Activated naive CD4-positive, alpha-beta T cell treated with Interleukin-2 at 50 U/mL for 16 hours (primary cell): Measurements from ENCODE around the gene ZNFX1.

Source experiments
- DNase-seq: peaks from one replicate; pipeline ENCODE4 v3.0.0-alpha.2; 2020

The ZNFX1 gene

DNA sequence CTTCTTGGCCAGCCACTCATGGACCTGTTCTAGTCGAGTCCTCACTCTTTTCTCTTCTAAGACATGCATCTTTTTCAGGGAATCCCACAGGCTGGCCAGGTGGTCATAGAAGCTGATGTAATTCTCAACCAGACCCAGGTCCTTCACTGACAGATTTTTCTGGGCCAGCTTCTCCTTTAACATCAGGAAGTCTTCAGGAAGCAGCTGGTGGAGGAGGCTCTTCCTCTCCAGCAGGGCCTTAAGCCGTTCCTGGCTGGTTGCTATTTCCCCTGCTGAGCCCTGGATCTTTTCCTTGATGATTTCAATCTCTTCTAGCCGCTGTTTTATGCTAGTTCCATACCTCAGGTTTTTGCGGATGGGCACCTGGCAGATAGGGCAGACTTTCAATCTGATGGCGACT is 30.1 kb downstream of the ZNFX1 start:
- DNase-seq: no peak

DNA sequence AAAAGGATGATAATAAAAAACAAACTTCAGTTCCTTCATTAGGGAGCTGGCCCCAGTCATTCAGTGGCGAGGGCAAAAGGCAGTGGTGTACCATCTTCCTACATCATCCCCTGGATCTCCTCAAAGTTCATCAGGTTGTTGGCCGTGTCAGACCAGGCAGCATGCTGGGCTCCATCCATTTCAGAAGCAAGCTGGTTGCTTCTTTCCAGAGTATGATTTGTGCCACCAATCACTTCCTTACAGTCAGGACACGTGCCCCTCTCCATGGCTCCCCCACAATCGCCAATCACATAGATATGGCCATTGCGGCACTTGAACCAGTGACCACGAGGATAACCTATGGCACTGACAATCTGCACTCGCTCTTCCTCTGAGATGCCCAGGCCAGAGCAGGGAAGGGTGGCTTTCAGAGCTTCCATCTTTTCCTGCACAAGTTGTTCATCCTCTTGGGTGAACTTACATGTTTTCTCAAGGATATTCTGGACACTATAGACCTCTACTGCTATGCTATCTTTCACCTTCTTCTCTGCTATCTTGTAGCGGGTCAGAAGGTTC is 30.6 kb downstream of the ZNFX1 start:
- DNase-seq: no peak

DNA sequence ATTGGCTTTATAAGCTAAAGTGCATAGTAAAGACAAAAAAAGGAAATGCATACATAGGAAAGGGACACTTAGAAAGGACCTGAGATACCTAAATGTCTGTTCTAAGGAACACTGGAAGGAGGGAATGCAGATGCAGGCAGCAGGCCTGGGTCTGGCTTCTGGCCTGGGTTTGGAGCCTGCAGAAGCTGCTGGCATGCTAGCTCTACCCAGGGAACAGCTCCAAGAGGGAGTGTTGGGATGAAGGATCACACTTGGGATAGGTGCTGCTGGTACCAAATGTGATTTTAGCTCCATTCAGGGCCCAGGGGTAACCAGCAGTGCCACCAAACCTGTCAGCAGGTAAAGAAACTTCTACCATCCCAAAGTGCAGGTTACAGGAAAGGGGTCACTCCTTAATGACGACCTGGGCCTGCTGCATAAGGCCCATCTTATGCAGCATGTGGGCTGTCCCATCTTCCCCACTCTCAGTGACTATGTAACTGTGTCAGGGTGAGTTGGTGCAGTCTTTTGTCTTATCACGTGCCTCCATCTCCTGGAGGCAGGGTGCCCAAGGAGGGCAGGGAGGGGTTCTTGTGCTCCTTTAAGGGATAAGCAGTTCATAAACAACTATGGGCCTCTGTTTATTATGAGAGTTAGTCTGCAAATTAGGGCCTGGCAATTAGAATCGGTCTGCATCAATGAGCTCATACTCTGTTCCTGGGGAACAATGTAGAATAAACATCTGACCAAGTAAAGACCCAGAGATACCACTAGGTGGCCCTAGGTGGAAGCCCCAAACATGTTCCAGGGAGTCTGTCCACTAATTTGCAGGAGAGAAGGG is 31.7 kb downstream of the ZNFX1 start:
- no peak for DNase-seq

DNA sequence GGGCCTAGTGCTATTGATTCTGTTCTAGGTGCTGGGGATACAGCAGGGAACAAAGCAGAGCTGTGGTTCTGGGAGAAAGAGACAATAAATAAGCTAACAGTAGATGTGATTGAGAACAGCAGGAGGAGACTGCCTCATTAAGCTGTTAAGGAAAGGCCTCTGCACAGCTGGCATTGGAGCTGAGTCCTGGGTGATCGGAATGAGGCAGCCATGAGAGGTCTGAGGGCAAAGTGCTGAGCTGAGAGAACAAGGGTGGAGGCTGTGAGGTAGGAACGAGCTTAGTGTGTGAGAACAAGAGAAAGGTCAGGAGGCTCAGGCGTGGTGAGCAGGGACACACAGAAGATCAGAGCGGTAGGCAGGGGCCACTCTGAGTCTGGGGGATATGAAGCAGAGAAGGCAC is 40.3 kb downstream of the ZNFX1 start:
- DNase-seq: no peak

DNA sequence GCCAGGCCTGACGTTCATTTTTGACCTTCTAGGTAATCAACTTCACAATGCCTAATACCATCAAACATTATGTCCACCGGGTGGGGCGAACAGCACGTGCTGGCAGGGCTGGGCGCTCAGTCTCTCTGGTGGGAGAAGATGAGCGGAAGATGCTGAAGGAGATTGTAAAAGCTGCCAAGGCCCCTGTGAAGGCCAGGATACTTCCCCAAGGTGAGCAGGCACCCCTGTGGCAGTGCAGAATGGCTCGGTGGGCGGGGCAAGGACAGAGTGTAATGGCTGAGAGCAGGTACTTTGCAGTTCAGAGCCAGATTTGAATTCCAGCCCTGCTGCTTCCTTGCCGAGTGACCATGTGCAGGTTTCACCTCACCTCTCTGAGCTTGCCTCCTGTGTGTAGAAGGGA is 41.6 kb downstream of the ZNFX1 start:
- no peak for DNase-seq

DNA sequence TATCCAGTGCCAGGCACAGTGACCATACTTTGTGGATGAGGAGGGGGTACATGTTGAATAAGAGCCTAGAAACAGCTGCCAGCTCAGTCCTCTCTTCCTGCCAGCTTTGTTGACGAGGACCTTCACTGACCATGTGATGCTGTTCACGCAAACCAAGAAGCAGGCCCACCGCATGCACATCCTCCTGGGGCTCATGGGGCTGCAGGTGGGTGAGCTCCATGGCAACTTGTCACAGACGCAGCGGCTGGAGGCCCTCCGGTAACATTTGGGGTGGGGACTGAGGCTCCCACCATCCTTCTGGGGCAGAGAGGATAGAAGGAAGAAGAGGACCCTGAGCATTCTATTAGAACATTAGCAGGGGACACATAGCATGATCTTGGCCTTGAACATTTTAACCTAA is 43.0 kb downstream of the ZNFX1 start:
- DNase-seq: no peak

DNA sequence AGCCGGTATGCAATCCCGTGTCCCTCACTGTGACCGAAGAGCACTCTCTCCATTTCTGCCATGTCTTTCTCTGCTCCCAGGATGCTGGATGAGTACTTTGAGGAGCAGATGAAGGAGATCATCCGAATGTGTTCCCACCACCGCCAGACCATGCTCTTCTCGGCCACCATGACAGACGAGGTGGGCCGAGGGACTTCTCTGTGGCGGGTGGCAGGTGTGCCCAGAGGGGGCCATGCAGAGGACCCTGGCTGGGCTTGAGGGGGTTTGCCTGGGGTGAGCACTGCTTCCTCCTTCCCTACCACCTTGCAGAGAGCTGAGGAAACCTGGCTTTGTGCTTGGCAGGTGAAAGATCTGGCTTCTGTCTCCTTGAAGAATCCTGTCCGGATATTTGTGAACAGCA is 44.6 kb downstream of the ZNFX1 start:
- no peak for DNase-seq

DNA sequence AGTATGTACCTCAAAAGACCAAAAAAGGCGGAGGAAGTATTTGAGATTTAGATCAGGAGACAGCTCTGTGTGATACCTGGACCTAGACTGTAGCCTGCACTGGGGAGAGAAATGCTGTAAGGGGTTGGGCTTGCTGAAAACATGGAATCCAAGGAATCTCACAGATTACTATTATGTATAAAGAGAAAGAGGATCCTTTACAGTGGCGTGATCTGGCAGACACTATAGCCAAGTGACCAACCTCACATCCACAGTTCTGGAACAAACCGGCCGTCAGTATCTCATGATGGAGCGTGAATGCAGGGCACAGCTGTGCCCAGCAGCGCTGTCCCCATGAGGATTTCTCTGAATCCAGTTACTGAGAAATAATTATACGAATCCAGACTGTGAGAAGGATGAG is 46.4 kb downstream of the ZNFX1 start:
- DNase-seq: no peak

DNA sequence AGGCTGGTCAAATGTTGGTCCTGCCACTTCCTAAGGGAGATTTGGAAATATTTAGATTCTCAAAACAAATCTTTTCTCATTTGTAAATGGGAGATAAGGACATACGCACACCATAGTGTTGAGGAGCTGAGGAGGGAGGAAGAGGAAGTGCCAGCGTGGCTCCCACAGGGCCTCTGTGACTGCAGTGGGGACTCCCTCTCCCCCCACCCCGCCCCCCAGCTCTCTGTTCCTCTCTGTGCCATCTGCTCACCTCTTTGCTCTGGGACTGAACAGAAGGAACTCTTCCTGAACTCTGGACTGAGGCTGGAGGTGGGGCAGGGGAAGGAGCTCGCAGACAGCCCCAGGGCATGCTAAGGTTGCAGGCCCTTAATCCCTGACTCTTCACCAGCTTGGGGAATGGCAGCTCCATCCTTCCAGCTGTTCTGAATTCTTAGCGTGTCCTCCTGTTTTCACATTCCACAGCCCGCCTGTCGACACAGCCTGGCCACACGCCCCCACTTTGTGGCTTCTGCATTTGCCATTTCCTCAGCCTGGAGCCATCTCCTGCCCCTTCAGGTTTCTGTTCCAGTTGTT is 47.2 kb downstream of the ZNFX1 start:
- no peak for DNase-seq

DNA sequence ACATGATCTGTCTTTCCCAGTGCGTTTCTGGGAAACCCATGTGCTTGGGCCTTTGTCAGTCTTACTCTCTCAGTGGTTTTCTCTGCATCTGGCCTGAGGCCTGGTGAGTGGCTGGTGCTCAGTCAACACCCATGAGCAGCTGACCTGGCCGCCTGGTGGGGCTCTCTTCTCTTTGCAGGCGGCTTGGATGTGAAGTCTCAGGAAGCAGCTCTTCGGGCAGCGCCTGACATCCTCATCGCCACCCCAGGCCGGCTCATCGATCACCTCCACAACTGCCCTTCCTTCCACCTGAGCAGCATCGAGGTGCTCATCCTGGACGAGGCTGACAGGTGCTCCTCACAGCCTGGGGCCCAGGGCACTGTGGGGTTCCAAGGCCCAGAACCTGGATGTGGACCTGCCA is 47.8 kb downstream of the ZNFX1 start:
- no peak for DNase-seq

DNA sequence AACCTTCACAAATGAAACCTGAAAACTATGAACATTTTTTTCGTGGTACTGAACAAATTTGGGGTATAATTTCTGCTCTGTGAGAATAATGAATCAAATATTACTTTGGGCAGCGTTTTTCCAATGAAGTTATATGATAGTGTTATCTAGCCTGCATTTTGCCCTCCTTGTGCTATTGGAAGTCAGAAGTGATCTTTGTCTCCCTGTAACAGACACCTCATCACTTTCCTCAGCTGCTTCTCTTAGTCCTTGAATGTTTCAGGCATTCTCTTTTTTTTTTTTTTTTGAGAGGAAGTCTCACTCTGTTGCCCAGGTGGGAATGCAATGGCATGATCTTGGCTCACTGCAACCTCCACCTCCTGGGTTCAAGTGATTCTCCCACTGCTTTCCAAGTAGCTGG is 48.5 kb downstream of the ZNFX1 start:
- DNase-seq: no peak

DNA sequence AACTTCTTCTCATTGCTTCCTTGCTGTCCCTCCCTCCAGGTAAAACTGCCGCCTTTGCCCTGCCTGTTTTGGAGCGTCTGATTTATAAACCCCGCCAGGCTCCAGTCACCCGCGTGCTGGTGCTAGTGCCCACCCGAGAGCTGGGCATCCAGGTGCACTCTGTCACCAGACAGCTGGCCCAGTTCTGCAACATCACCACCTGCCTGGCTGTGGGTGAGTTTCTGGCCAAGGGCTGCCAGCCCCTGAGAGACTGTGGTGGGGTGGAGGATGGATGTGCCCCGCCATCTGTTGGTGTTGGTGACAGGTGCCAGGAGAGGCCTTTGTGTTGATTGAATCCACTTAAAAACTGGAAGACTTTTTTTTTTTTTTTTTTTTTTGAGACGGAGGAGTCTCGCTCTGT is 49.2 kb downstream of the ZNFX1 start:
- no peak for DNase-seq

DNA sequence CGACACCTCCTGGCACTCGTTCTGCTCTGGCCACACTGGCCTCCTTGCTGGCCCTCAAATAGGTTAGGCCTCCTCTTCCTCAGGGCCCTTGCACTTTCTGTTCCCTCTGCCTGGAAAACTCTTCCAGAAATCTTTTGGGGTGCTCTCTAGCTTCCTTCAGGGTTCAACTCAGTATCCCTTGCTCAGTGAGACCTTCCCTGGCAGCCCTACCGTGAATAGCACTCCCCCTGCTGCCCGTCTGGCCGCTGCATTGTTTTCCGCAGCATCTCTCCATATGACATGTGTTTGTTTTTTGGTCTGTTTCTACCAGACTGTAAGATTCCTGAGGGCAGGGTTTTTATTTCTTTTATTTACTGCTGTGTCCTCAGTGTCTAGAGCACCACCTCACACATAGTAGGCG is 52.0 kb downstream of the ZNFX1 start:
- DNase-seq: no peak

DNA sequence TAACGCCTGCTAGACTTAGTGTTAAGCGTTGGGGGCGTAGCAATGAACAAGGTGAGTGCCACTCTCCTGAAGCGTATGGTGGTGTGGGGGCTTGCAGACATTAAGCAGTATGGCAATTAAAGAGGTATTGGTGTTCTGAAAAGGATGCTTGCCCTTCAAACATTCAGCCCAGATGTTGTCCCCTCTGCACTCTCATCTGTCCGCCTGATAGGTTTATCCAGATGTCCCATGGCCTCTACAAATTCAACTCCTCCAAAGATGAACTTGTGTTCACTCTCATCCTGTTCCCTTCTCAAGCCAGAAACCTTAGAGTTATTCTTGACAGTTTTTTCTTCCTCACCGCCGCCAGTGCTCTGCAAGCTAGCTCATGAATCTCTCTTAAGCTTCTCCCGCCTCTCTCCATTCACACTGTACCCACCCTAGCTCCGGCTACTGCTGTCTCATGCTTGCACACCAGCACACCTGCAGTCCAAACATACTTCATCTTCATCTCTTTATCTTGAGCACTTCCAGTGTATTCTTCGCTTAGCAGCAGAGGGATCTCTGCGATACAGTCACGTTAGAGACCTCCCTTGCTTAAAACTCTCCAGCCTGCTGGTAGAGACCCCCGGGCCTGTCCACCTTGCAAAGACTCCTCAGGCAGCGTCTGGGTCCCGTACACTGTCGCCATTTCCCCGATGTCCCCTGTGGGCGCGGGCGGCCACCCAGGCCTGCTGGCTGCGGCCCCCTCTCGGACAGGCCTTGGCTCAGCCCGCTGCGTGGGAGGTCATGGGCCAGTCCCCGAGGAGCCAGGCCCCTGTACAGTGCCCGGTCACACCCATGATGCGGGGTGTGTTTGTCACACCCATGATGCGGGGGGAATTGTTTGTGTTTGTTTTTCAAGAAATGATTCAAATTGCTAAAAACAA is 57.7 kb downstream of the ZNFX1 start:
- DNase-seq: no peak

DNA sequence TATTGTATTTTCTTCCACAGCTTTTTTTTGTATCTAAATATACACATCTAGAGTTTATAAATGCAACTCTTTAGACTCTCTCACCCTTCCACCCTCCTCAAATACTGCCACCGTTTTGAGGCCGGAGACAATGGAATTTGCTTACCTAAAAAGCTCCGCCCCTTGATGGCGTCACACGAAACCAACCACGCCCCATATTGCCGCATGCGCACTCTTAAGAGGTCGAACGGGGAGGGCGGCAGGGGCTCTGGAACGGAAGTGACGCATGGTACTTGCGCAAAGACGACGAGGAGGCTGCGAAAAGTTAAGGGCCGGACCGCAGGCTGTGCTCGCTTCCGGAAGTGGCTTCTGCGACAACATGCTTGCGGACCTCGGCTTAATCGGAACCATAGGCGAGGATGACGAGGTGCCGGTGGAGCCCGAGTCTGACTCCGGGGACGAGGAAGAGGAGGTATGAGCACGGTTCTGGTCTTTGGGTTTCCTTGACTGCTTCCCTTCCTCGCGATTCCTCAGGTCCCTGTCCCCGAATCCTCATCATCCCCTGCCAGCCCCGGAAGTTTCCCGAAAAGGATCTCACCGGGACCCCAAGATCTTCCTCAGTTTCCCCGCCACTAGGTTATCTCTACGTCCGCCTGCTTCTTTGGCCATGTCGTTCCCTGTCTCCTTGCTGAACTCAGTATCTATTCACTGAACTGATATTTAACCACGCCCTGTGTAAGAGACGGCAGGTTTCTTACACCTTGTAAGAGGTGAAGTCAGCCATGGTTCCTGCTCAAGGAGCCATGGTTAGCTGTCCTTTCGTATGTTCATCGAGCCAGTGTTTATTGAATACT is 58.5 kb downstream of the ZNFX1 start, which contains the start of gene DDX27:
DDX27 (plus strand) TSS at position 326 of the 833 bp plus-strand sequence; CDS start at position 359, 33 bp downstream.
- DNase-seq: peak; percentile 95

DNA sequence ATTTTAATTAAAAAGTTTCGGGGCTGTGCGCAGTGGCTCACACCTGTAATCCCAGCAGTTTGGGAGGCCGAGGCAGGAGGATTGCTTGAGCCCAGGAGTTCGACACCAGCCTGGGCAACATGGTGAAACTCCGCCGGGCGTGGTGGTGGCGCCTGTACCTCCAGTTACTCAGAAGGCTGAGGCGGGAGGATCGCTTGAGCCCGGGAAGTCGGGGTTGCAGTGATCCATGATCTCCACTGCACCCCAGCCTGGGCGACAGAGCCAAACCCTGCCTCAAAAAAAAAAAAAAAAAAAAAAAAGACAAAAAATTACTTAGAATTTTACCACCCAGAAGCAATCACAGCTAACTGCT is 59.1 kb downstream of the ZNFX1 start:
- peak; percentile 4 for DNase-seq

DNA sequence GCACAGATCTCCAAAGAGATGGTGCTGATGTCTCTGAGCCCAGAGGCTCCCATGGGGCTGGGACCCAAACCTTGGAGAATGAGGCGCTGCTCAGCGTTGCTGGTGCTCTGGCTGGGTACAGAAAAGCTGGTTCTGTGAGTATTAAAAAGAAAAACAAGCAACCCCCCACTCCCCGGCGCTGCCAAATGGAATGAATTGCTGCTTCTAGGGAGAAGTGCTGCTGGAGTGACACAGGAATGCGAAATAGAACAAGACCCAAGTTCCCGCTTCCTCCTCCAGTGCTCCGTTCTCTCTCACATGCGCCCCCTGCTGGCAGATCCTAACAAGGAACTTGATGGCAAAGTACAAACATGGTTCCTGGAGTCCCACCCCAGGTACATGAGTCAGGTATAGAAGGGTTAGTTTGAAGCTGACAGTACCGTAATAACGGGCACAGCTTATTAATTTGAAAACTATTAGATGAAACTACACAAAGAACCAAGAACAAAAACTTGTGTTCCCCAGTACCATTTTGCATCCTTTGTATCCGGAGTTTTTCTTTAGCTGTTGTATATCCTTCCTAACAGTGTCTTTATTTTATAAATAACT is 60.8 kb downstream of the ZNFX1 start:
- peak; percentile 94 for DNase-seq

DNA sequence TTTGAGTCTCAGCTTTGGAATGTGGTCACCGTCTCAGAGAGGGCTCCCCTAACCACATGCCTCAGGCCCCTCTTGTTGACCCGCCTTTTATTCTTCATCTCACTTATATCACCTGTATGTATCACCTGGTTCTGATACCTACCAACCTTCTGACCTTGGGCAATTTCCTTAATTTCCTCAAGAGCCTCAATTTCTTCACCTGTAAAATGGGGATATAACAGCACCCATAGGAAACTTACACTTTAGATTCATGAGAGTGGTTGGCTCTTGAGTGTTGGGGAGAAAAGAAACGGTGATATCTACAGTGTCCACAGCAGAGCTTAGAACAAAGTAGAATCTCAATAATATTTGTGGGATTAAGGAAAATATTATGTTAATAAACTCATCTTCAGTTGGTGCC is 62.6 kb downstream of the ZNFX1 start:
- DNase-seq: no peak

DNA sequence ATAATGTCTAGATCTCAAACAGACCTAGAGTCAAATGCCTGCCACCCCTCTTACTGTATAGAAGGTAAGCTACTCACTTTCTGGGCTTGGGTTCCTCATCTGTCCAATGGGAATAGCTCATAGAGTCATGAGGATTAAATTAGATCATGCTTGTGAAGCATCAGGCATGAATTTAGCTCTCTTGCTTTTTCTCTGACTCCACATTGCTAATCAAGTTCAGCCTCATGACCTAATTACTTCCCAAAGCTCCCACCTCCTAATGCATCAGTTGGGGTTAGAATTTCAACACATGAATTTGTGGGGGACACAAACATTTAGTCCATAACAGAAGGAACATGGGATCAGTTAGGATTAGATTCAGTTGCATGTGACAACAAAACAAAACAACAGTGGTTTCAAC is 63.3 kb downstream of the ZNFX1 start:
- DNase-seq: no peak

DNA sequence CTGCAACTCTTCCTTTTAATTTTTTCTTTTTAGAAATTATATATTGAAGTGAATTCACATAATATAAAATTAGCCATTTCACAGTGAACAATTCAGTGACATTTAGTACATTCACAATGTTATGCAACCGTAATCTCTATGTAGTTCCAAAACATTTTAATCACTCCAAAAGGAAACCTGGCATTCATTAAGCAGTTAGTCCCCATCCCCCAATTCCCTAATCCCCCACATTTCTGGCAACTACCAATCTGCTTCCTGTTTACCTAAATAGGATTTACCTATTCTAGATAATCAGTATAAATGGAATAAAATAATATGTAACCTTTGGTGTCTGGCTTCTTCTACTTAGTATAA is 67.1 kb downstream of the ZNFX1 start:
- no peak for DNase-seq

DNA sequence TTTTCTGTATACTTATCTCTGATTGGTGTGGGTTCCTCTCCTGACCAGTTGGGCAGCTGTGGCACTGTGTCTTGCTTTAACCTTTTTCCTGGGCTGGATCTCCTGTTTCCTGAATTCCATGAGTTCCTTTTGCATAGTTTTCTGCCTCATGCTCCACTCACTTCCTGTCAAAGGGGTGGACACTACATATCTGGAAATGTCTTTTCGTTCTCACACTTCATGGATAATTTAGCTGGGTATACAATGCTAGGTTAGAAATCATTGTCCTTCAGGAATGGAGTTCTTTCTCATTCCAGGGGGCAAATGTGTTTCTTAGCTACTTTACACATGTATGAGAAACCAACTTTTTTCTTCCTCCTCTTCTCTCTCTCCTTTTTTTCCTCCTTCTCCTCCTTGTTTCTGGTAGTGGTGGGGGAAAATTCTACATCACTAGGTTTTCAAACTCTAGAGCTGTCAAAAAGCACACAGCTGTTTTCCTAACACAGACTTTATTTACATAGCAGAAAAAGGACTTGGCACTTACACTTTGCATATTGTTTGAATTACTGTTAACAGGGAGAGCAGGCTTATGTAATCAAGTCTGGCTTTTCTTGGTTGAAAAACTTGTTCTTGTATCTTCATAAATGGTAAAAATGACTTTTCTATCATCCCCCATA is 67.6 kb downstream of the ZNFX1 start:
- DNase-seq: no peak

DNA sequence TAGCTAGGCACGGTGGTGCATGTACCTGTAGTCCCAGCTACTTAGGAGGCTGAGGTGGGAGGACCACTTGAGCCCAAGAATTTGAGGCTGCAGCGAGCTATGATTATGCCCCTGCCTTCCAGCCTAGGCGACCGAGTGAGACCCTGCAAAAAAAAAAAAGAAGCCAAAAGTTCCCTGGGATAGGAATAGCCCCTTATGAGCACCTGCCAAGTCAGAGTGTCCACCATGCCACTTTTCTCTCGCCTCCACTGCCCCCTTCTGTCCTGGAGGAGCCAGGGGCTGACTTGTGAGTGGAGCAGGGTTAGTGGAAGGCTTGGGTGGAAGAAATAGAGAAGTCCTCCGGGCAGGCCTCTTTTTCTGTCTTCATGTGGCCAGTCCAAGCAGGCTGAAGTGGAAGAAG is 70.8 kb downstream of the ZNFX1 start:
- DNase-seq: no peak
